NCI-H1694 (cell line): Measurements from ENCODE around the gene MEIOB.

ENCODE experiments used
- DNase-seq: peaks from one replicate; lab custom pipeline; 2025; lab: John Stamatoyannopoulos, UW

Gene MEIOB

GRCh38 chr16:1828645-1829410 is 43.1 kb downstream of the MEIOB start:
- DNase-seq, result no peak

GRCh38 chr16:1826691-1827573 is 45.0 kb downstream of the MEIOB start, which contains the start of the genes FAHD1 and HAGH:
FAHD1 (plus strand) TSS chr16:1827206; CDS start chr16:1827239, 33 bp downstream.
HAGH (minus strand) TSS chr16:1826825; CDS start chr16:1826787, 38 bp downstream.
- peak; percentile 64 for DNase-seq

- peak; percentile 4 for DNase-seq
Measured at GRCh38 chr16:1825864-1826690, 45.9 kb downstream of the MEIOB start.

GRCh38 chr16:1825381-1825863 is 46.5 kb downstream of the MEIOB start:
- DNase-seq, result no peak

GRCh38 chr16:1823821-1824220 is 48.1 kb downstream of the MEIOB start:
- peak; percentile 30 for DNase-seq

GRCh38 chr16:1822801-1823200 is 49.2 kb downstream of the MEIOB start:
- DNase-seq, result no peak

- DNase-seq, result no peak
Measured at GRCh38 chr16:1821861-1822611, 49.9 kb downstream of the MEIOB start.

GRCh38 chr16:1820946-1821290 is 51.0 kb downstream of the MEIOB start:
- DNase-seq, result no peak

- DNase-seq, result no peak
Measured at GRCh38 chr16:1820096-1820945, 51.6 kb downstream of the MEIOB start.

GRCh38 chr16:1819611-1820010 is 52.4 kb downstream of the MEIOB start:
- DNase-seq, result no peak

GRCh38 chr16:1818873-1819525 is 53.0 kb downstream of the MEIOB start:
- no peak for DNase-seq

GRCh38 chr16:1818204-1818872 is 53.6 kb downstream of the MEIOB start:
- no peak for DNase-seq

GRCh38 chr16:1817716-1818115 is 54.2 kb downstream of the MEIOB start:
- no peak for DNase-seq

- DNase-seq, result no peak
Measured at GRCh38 chr16:1817276-1817589, 54.7 kb downstream of the MEIOB start.

GRCh38 chr16:1816396-1817275 is 55.3 kb downstream of the MEIOB start:
- no peak for DNase-seq

- DNase-seq, result no peak
Measured at GRCh38 chr16:1815461-1815860, 56.5 kb downstream of the MEIOB start.

- DNase-seq, result peak; percentile 18
Measured at GRCh38 chr16:1812732-1813163, 59.2 kb downstream of the MEIOB start.

GRCh38 chr16:1810536-1810935 is 61.4 kb downstream of the MEIOB start:
- DNase-seq, result no peak
